Measurements from ENCODE around the gene KIAA1191.
A peak's percentile ranks its signal among the peaks of the same experiment; 100 is the strongest.

The KIAA1191 gene

DNA sequence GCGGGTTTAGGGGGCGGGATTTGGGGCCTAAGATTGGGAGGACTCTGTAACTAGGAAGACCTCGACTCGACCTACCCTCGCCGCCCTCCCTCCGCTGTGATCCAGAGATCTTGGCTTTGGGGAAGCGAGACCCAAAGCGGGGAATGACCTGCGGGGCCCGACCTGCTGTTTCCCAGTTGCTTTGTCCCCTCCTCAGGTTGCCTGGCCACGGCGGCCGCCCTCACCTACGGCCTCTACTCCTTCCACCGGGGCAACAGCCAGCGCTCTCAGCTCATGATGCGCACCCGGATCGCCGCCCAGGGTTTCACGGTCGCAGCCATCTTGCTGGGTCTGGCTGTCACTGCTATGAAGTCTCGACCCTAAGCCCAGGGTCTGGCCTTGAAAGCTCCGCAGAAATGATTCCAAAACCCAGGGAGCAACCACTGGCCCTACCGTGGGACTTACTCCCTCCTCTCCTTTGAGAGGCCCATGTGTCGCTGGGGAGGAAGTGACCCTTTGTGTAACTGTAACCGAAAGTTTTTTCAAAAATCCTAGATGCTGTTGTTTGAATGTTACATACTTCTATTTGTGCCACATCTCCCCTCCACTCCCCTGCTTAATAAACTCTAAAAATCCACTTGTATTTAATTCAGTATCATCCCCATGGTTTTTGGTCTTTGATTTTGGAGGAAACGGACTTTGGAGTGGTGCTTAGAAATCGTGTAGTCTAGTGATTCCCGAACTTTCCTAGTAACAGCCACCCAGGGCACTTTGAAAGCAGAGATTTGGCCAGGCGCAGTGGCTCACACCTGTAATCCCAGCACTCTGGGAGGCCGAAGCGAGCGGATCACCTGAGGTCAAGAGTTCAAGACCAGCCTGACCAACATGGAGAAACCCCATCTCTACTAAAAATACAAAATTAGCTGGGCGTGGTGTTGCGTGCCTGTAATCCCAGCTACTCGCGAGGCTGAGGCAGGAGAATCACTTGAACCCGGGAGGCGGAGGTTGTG is 27.9 kb upstream of the KIAA1191 start:
- no peak for DNase-seq (ENCODE audit: low spot score)

DNA sequence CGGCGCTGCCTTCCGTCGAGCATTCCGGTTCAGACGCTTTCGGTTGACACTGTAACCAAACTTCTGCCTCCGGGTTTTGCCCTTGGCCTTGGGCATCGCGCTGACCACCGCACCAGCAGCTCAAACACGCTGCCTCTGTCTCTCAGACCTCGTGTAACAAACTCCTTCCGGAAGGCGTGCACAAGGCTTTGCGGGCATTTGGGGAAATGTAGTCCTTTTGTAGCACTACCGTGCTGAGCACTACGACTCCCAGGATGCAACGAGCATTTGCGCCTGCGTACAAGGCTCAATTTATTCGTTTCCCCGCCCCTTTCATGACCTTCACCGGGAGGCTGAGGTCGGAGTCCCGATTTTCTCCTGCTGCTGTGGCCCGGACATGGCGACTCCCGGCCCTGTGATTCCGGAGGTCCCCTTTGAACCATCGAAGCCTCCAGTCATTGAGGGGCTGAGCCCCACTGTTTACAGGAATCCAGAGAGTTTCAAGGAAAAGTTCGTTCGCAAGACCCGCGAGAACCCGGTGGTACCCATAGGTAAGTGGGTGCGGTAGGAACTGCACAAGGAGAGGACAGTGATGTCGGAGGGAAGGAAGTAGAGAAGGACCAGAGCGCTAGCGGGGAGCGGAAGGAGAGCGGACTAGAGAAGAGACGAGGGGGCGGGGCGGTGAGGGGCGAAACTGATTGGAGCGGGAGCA is 27.0 kb upstream of the KIAA1191 start, which contains the start of the genes HIGD2A and NOP16:
TSS of gene HIGD2A (plus strand) at position 308 of the 691 bp plus-strand sequence. CDS start at position 377, 69 bp downstream.
TSS of gene NOP16 (minus strand) at position 155 of the 691 bp plus-strand sequence. CDS start at position 96, 59 bp downstream.
- DNase-seq (ENCODE audit: low spot score) = peak; percentile 99

DNA sequence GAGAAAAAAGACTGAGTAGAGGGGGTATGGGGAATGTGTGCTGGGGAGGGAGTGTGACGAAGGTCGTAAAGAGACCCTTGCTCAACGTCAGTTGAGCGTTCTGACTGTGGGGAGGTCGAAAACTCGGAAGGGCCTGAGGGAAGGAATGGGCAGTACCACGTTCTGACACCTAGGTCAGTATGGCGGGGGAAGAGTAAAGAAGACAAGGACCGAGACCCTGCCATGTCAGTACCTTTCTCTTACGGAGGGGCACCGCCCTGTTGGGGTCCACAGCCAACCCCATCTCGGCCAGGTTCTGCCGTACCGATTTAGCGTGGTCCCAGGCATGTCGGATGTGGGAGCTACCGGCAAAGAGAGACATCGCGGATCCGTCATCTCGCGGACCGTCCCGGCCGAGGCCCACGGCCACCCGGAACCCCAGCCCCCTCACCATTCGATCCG is 26.5 kb upstream of the KIAA1191 start:
- DNase-seq (ENCODE audit: low spot score) = peak; percentile 49

DNA sequence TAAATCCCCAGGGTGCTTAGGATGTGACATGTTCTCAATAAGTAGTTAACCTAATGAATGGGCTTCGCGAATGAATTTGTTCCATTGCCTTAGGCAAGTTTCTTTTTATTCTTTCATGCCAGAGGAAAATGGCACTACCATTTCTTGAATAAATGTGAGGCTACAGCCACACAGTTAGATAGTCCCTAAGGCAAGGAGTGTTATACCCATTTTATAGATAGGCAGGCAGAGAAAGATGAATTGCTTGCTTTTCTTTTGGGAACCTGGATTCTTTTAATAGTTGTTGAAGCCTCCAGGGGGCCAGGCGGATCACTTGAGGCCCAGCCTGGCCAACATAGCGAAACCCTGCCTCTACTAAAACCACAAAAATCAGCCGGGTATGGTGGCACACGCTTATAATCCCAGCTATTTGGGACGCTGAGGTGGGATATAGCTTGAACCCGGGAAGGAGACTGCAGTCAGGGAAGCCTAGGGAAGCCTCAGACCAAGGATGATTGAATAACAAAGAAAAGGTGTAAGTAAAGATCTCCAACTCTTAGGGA is 25.9 kb upstream of the KIAA1191 start:
- no peak for DNase-seq (ENCODE audit: low spot score)

DNA sequence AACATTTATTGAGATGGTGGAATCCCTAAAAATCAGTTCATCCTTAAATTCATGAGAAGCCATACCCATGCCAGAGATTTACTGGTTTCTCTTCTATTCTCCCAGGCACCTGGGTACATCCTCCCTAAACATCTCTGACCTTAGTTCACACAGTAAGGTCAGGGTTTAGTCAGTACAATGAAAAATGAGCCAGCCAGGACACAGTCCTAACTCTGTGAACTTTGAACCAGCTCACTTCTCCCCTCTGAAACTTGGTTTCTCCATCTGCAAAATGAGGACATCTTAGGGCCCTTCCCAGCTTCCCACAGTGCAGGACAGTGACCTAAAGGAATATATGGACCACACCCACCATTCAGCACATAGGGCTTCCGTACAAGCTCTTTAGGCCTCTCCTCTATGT is 24.9 kb upstream of the KIAA1191 start:
- DNase-seq (ENCODE audit: low spot score) = no peak

DNA sequence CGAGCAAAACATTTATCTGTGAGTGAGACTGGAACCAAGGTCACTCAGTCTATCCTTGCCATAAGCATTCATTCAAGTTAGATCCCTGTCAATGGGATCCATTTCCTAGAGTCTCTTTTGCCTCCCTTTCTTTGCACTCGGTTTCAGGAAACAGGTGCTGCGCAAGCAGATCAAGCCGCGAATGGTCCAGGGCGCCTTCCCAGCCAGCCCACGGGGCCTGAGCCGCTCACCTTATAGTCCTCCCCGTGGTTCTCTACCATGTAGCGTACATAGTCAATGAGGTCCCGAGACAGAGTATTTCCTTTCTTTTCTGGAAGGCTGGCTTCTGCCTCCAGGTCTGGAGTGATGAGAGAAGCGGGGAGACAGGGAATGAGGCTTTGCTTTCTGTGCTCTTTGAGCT is 23.4 kb upstream of the KIAA1191 start:
- DNase-seq (ENCODE audit: low spot score) = no peak

DNA sequence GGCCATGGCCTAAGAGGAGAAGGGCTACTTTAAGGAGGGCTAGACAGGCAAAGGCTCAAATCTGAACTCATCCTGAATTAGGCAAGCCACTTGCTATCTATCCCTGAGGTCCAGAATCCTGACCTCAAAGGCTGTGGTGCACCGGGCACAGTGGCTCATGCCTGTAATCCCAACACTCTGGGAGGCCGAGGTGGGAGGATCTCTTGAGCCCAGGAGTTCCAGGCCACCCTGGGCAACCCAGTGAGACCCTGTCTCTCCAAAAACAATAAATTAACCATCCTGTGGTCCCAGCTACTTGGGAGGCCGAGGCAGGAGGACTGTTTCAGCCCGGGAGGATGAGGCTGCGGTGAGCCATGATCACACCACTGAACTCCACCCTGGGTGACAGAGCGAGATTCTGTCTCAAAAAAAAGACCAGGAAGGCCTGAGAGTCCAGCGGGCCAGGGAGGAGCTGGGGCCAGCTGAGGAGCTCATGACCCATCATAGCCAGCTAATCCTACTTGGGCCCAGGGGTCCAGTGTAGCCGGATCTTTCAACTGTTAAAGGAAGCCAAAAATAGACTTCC is 22.9 kb upstream of the KIAA1191 start:
- no peak for DNase-seq (ENCODE audit: low spot score)

DNA sequence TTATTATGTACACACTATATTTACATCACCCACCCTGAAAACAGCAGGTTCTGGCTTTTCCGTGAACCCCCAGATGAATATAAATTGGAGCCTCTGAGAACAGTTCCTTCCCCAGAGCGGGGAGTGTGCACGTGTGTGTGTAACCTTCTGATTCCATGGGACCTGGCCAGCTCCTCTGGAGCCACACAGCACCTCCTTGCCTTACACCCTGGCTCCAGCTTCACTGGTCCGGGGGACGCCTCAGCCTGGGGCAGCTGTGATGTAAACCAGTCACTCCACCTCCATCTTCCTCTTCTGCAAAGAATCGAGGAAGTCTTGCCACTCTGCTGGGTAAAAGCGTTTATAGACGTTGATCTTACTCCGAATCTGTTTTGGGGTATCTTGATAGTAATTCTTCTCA is 22.4 kb upstream of the KIAA1191 start:
- DNase-seq (ENCODE audit: low spot score) = no peak

DNA sequence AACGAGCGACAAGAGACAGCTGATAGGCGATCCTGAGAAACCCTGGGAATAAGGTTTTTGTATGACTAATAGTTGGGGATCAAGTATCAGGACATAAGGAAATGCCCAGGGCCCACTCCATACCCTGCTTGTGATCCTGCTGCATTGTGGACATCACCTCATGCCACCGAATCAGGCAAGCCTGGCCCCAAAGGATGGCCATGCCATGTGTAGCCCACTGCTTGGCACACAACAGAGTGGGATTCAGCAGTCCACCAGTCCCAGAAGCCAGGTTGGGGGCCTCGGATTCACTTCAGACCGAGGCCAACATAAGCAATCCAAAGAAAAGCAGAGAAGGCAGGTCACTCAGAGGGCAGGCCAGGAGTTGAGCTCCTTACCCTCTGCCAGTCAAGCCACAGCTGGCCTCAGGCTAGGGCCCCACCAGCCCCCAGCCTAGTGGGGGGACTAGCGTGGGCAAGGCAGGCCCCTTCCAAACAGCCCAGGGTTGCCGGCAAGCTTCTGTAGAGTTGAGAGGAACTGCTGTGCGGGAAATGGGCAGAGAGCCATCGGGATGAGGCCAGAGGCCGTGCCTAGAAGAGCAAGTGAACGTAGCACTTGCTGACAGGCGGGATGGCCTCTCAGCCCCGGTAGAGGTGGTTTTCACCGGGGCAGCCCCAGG is 21.8 kb upstream of the KIAA1191 start:
- no peak for DNase-seq (ENCODE audit: low spot score)

DNA sequence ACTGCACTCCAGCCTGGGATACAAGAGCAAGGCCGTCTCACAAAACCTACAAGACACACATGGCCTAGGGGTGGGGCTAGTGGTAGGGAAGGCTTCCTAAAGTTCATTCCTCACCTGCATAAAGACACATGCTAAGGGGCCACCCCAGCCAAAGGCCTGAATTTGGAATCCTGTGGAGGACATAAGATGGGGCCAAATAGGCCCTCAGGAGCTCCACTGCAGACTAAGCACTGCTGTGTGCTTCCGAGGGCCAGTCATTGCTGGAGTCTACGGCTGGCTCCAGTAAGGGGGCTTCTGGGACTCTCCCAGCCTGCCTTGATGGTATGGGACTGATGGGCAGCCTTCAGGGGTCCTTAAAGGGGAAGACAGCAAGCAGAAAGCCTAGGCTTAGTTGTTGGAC is 21.2 kb upstream of the KIAA1191 start:
- no peak for DNase-seq (ENCODE audit: low spot score)

DNA sequence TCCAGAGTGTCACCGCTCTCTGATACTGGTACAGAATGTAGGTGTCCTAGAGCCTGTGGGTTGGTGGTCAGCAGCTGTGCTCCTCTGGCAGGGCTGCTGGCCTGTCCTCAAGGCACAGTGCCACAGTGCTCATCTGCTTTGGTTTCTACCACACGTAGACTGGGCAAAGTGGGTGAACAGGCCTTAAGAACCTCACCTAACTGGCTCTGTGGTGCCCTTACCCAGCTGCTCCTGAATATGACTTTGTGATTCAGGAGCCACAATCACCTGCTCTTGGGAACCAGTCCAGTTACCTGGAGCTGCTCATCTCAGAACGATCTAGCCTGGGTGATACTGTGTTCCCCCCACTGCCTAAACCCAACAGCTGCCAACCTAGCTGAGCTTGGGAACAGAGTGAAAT is 20.4 kb upstream of the KIAA1191 start:
- no peak for DNase-seq (ENCODE audit: low spot score)

DNA sequence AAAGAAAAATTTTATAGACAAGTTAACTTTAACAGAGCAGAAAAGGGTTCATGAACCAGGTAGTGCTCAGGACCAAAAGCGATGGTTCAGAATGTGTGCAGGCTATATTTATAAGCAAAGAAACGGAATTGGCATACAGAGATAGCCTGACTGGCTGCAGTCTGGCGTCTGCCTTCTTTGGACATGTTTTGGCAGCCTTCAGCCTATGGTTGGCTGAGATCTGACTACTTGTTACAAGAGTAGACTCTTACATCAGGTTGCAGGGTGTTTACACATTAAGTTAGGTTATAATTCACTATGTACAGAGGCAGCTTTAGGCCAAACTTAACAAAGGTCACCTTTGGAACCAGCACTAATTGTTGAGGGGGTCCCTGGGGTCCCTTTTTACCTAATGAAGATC is 19.9 kb upstream of the KIAA1191 start:
- no peak for DNase-seq (ENCODE audit: low spot score)

DNA sequence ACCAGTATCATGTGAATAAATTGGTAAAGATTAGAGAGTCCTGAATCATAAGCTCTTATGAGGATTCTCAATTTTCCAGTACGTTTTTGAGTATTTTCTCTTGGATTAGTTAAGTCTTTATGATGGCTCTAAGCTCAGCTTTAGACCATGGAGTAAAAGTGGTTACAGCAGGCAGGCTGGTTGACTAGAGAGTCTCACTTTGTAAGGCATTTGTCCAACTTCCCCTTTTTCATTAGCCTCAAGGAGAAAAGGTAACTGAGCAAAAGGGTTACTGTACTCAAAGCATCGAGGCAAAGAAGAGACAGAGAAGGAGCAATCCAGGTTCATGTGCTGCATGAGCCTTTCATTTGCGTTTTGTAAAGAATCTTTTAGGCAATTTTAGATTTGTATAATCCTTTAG is 18.3 kb upstream of the KIAA1191 start:
- no peak for DNase-seq (ENCODE audit: low spot score)

DNA sequence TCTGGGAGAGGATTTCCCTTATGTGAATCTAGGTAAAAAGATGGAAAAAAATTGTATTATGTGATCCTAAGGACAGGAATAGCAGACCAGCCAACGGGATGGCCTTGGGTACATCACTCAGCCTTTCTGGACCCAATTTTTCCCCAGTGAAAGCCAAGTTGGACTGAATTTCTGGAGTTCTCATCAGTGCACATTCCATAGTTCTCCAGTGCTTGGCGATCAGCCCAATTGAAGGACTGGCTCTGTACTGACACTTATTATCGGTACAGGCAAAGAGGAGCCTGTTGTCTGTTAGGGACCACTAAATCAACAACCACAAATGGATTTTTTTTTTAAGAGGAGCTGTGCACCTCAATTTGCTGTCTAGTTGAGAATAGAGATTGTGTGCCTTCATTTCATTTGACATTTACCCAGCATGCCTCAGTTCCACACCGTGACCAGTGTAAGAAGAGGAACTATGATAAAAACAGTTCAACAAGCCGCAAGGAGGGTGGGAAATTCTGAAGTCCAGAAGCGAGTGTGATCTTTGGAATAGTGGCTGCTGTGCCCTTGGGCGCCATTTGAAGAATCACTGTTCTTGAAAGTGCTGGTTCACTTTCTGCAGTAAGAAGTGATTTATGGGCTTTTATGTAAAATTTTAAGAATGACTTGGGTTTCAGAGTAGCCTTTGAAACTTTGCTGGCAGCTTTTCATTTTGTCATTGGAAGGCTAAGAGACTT is 11.7 kb upstream of the KIAA1191 start:
- no peak for DNase-seq (ENCODE audit: low spot score)

DNA sequence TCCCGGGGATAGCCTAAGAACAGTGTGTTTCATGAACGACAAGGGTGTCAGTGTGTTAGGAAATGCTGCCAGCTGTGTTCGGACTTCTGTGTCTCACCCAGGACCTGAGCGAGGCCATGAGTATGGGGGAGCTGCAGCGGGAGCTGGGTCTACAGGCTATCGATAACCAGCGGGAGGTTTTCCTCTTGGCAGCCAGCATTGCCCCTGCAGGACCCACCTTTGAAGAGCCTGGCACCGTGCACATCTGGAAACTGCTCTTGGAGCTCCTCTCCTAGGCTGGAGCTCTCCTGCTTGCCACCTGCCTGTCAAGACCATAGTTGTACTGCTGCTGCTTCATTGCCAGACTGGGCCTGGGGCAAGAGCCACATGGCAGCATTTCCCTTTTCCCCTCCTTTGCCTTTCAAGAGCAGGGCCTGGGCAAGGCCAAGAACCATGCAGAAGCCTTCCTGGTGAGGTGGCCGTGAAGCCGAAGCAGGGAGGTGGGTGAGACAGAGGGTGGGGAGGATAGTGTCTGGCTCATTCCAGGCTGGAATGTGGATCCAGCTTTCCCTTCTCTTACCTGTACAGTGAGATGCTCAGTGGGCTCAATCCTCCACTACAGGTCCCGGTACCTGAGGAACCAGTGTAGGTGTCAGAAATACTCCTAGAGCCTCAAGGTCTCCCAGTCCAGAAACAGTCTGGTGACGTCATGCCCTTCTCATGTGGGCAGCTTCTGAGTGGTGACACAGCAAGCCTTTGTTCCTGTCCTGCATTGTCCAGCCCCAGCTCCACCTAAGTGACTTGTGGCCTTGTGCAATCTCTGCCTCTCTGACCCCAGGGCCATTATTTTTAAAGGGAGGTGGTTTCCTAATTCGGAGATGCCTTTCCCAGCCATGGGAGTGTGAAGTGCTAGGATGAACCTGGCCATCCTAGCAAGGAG is 10.3 kb upstream of the KIAA1191 start:
- DNase-seq (ENCODE audit: low spot score) = peak; percentile 71

DNA sequence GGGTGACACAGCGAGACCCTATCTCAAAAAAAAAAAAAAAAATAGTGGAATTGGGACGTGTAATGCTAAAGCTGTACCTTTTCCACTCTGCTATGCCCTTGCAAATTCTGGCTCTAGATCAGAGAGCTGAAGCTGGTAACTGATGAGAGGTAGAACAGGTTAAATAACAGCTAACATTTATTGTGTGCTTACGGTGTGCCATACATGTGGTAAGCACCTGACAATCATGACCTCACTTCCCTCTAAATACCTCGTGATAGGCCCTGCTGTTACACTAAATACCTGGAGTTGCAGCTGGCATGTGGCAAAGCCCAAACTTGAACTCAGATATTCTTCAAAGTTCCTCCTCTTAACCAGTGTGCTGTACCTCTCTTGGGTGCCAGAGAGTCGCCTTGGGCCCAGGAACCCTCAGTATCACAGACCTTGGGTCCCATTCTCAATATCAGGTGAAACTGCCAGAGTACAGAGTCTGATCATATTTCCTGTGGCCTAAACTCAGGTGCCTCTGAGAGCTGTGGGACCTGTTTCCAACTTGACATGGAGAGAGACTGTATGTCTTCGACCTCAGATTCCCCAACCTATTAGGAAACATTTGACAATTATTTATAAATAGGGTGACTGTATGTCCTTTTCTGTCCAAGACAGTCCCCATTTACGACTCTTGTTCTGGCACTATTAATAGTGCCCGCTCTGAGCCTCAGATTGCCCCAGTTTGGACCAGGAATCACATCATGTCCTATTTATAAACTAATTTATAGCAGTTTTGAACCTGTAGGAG is 8.6 kb upstream of the KIAA1191 start:
- DNase-seq (ENCODE audit: low spot score) = no peak

DNA sequence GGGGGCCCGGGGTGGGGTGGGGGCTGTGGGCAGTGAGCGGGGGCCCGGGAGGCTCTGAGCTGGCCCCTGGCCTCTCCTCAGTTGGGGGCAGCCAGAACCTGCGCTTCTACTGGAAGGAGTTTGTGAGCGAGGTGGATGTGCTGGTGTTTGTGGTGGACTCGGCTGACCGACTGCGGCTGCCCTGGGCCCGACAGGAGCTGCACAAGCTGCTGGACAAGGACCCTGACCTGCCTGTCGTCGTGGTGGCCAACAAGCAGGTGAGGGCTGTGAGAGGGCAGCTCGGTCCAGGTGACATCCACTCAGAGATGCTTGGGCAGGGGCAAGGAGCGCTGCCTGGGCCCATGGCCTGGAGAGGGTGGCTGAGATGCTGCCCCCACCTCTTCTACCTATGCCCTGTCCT is 7.2 kb upstream of the KIAA1191 start:
- DNase-seq (ENCODE audit: low spot score) = no peak

DNA sequence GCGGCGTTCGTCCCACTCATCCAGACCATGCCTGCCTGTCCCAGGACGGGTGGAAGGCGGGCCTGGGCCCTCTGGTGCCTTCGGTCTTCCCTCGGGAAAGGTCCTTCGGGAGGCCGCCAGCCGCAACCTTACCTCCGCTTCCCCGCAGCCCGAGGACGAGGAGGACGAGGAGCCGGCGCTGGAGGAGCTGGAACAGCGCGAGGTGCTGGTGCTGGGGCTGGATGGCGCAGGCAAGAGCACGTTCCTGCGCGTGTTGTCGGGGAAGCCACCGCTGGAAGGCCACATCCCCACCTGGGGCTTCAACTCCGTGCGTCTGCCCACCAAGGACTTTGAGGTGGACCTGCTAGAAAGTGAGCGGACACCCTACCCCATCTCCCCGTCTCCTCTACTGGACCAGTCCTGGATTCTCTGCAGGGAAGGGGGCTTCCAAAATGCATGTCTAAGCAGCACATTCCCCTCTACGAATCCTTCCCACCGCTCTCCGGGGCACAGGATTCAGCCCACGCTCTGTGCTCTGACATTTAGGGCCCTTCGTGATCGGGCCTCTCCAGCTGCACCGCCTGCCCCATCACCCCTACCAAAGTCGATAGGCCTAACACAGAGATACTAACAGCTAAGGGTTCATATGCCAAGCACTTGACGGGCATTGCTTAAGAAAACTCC is 4.8 kb upstream of the KIAA1191 start:
- DNase-seq (ENCODE audit: low spot score) = no peak

All from SW480 (cell line).